WERI-Rb-1 (cell line): ENCODE results near the gene WDR1.

Experiments
- DNase-seq: peaks from one replicate; pipeline ENCODE4 v3.0.0-alpha.2; 2020
- H3K27ac ChIP-seq: fragments of 250-450 bp; sonication (Bioruptor Pico); 2 replicates; pipeline ENCODE4 v1.5.1; 2020; ENCODE audit warnings: mild to moderate bottlenecking, moderate library complexity
- H3K27me3 ChIP-seq: fragments of 250-450 bp; sonication (Bioruptor Pico); 2 replicates; pipeline ENCODE4 v1.5.1; 2021; ENCODE audit warnings: mild to moderate bottlenecking, low read depth, moderate library complexity; ENCODE audit not compliant: insufficient read depth, severe bottlenecking
- H3K36me3 ChIP-seq: fragments of 250-450 bp; sonication (Bioruptor Pico); 2 replicates; pipeline ENCODE4 v1.5.1; 2020; ENCODE audit warnings: mild to moderate bottlenecking, moderate library complexity
- H3K4me3 ChIP-seq: 2 replicates; pipeline ENCODE4 v1.5.1; 2011; ENCODE audit warnings: low read depth, mild to moderate bottlenecking, control low read depth, low read length
- H3K9me3 ChIP-seq: fragments of 250-450 bp; sonication (Bioruptor Pico); 2 replicates; pipeline ENCODE4 v1.5.1; 2021; ENCODE audit warnings: mild to moderate bottlenecking, moderate library complexity; ENCODE audit not compliant: severe bottlenecking
- CTCF ChIP-seq: IDR thresholded peaks from 2 replicates; pipeline ENCODE4 v1.5.1; 2011; ENCODE audit warnings: low read depth, mild to moderate bottlenecking, control low read depth, inconsistent platforms, low read length

WDR1 gene

GRCh38 chr4:10063544-10064300, 52.9 kb downstream of the WDR1 start:
- peak; percentile 84 for DNase-seq
- H3K27ac ChIP-seq = 0 out of 2 replicates have a peak overlapping the region, but pooled peaks have one; percentile 18
- peaks cover 3% of the 10 kb centered on the region for H3K9me3 ChIP-seq
- no peaks in the 10 kb centered on the region for H3K36me3 ChIP-seq
- no peaks in the 10 kb centered on the region for H3K27me3 ChIP-seq
- H3K4me3 ChIP-seq = no peak overlapping the region
- TF ChIP-seq CTCF = peak; percentile 94

GRCh38 chr4:10061650-10062415, 54.8 kb downstream of the WDR1 start:
- TF ChIP-seq CTCF = no peak
- Histone ChIP-seq H3K36me3 (no peaks in the 10 kb centered on the region), H3K27ac (no peak overlapping the region), H3K27me3 (no peaks in the 10 kb centered on the region), H3K9me3 (peaks cover 3% of the 10 kb centered on the region), H3K4me3 (no peak overlapping the region)
- no peak for DNase-seq

GRCh38 chr4:10058371-10058770, 58.2 kb downstream of the WDR1 start:
- DNase-seq = no peak
- Histone ChIP-seq H3K27ac (no peak overlapping the region), H3K27me3 (no peaks in the 10 kb centered on the region), H3K9me3 (peaks cover 3% of the 10 kb centered on the region), H3K4me3 (no peak overlapping the region), H3K36me3 (no peaks in the 10 kb centered on the region)
- no peak for TF ChIP-seq CTCF

- H3K4me3 ChIP-seq = no peak overlapping the region
- H3K9me3 ChIP-seq = peaks cover 3% of the 10 kb centered on the region
- TF ChIP-seq CTCF = no peak
- no peak for DNase-seq
- no peaks in the 10 kb centered on the region for H3K27me3 ChIP-seq
- H3K36me3 ChIP-seq = no peaks in the 10 kb centered on the region
- H3K27ac ChIP-seq = no peak overlapping the region
Observed at GRCh38 chr4:10057023-10057395, 59.6 kb downstream of the WDR1 start.

DNA sequence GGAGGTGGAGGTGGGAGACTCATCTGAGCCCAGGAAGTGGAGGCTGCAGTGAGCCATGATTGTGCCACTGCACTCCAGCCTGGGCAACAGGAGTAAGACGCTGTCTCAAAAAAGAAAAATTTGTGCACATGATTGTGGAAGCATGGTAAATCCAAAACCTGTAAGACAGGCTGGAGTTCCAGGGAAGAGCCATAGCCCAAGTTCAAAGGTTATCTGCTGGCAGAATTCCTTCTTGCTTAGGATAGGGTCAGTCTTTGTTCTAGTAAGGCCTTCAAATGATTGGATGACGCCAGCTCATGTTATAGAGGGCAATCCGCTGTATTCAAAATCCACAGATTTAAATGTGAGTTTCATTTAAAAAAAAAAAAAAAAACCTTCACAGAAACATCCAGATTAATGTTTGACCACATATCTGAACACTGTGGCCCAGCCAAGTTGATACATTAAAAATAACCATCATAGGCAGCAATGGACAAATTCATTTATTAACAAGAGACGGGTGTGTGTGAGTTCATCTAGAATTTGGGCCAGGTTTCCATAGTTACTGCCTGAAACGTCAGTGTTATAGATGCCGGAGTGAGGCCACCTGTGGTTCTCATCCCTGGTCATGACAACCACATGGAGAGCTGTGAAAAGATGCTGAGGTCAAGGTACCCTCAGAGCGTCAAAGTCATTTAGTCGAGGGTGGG, 60.1 kb downstream of the WDR1 start:
- DNase-seq = no peak
- H3K27ac ChIP-seq = no peak overlapping the region
- H3K27me3 ChIP-seq = no peaks in the 10 kb centered on the region
- no peaks in the 10 kb centered on the region for H3K36me3 ChIP-seq
- peaks cover 3% of the 10 kb centered on the region for H3K9me3 ChIP-seq
- H3K4me3 ChIP-seq = no peak overlapping the region
- TF ChIP-seq CTCF = no peak
